HCT116 (cell line): ENCODE results near the gene HIGD2A. TPM values are rescaled to one million over a fixed set of nuclear protein-coding genes. Genes with fewer than 3 reads are reported as not detected.
A peak's percentile ranks its signal among the peaks of the same experiment; 100 is the strongest.

Experiments used
- ATAC-seq: fragments of 200-7000 bp; cut with Tn5 transposase; 2 replicates; pipeline ENCODE4 v1.9.1; 2020; ENCODE audit warnings: mild to moderate bottlenecking, moderate library complexity
- BruUV-seq: library from RNA; stranded (reverse); fragments of 400-500 nt; replicated peaks from 2 replicates; lab custom pipeline; 2021; lab: Mats Ljungman, UMichigan
- CTCF ChIA-PET: fragments of 300-600 bp; sonication (Branson Sonifier 250); formaldehyde crosslinking; loops from one replicate; lab custom pipeline; 2021; ENCODE audit warnings: antibody characterized with exemption; lab: Charles Lee
- POLR2A ChIA-PET: fragments of 300-600, 350-600 bp; sonication (Branson Sonifier 250); formaldehyde crosslinking; loops from one replicate; lab custom pipeline; 2021; ENCODE audit warnings: antibody characterized with exemption; lab: Charles Lee
- RAD21 ChIA-PET, 2 experiments: fragments of 300-600 bp; sonication (Branson Sonifier 250); formaldehyde crosslinking; loops; one replicate each; lab custom pipeline; 2023; ENCODE audit warnings: low total read pairs in 2 of 2; ENCODE audit not compliant: uncharacterized antibody in 2 of 2, unreplicated experiment in 2 of 2, low non-redundant PET in 1 of 2; lab: Charles Lee
- DNase-seq: peaks from one replicate; pipeline ENCODE4 v3.0.0-alpha.2; 2010; ENCODE audit warnings: low read depth, low spot score
- H2AFZ ChIP-seq: fragments of 200-600 bp; shearing (Covaris generic), sonication (generic); 2 replicates; pipeline ENCODE4 v1.6.1; 2017; ENCODE audit warnings: low read depth, mixed run types, mixed read lengths, antibody characterized with exemption, low read length; ENCODE audit not compliant: poor library complexity, severe bottlenecking
- H3K27ac ChIP-seq: 2 replicates; pipeline ENCODE4 v1.5.1; 2012; ENCODE audit warnings: low read depth, low read length
- H3K27me3 ChIP-seq: fragments of 200-600 bp; sonication (generic); 2 replicates; pipeline ENCODE4 v1.6.1; 2016; ENCODE audit warnings: mixed run types, low read length, mixed read lengths; ENCODE audit not compliant: insufficient read depth
- H3K36me3 ChIP-seq, 2 experiments: fragments of 200-500 bp in 1 of 2; fragments of 200-600 bp in 1 of 2; sonication (Bioruptor generic) in 1 of 2; sonication (generic) in 1 of 2; 2 replicates each; pipeline versions ENCODE4 v1.5.1 to v1.6.1; 2014 to 2016; ENCODE audit warnings: low read length in 2 of 2, inconsistent platforms in 1 of 2, mixed read lengths in 1 of 2, mixed run types in 1 of 2; ENCODE audit not compliant: insufficient read depth in 2 of 2, control insufficient read depth in 1 of 2
- H3K4me1 ChIP-seq, 2 experiments: fragments of 200-600 bp in 1 of 2; sonication (generic) in 1 of 2; 2 replicates each; pipeline versions ENCODE4 v1.5.1 to v1.6.1; 2012 to 2017; ENCODE audit warnings: low read length in 2 of 2, inconsistent platforms in 1 of 2, mild to moderate bottlenecking in 1 of 2, mixed read lengths in 1 of 2, mixed run types in 1 of 2, moderate library complexity in 1 of 2; ENCODE audit not compliant: insufficient read depth in 2 of 2, control insufficient read depth in 1 of 2
- H3K4me2 ChIP-seq: fragments of 200-600 bp; sonication (generic); 2 replicates; pipeline ENCODE4 v1.6.1; 2017; ENCODE audit warnings: mixed run types, low read length, mixed read lengths
- H3K4me3 ChIP-seq, 2 experiments: fragments of 200-600 bp in 1 of 2; sonication (generic) in 1 of 2; replicated peaks in 1 of 2; 2 replicates each; pipeline ENCODE4 v1.5.1; 2011 to 2016; ENCODE audit warnings: low read length in 2 of 2, control low read depth in 1 of 2, low read depth in 1 of 2, mild to moderate bottlenecking in 1 of 2, mixed read lengths in 1 of 2, mixed run types in 1 of 2
- H3K79me2 ChIP-seq: fragments of 200-600 bp; sonication (generic); 2 replicates; pipeline ENCODE4 v1.6.1; 2017; ENCODE audit warnings: mild to moderate bottlenecking, mixed run types, low read length, moderate library complexity, mixed read lengths; ENCODE audit not compliant: insufficient read depth
- H3K9ac ChIP-seq: fragments of 200-600 bp; sonication (generic); 2 replicates; pipeline ENCODE4 v1.6.1; 2016; ENCODE audit warnings: low read length, mixed read lengths
- H3K9me2 ChIP-seq: fragments of 200-600 bp; sonication (generic), shearing (Covaris generic); 2 replicates; pipeline ENCODE4 v1.6.1; 2017; ENCODE audit warnings: mixed run types, mild to moderate bottlenecking, moderate library complexity; ENCODE audit not compliant: insufficient read depth
- H3K9me3 ChIP-seq, 2 experiments: fragments of 200-500 bp in 1 of 2; fragments of 200-600 bp in 1 of 2; sonication (Bioruptor generic) in 1 of 2; sonication (generic) in 1 of 2; 2 replicates each; pipeline ENCODE4 v1.6.1; 2014 to 2017; ENCODE audit warnings: low read length in 2 of 2, mixed read lengths in 2 of 2, inconsistent platforms in 1 of 2, low read depth in 1 of 2, mild to moderate bottlenecking in 1 of 2, mixed run types in 1 of 2, moderate library complexity in 1 of 2; ENCODE audit not compliant: control insufficient read depth in 1 of 2, insufficient read depth in 1 of 2
- H4K20me1 ChIP-seq: fragments of 200-600 bp; sonication (generic), shearing (Covaris generic); 2 replicates; pipeline ENCODE4 v1.6.1; 2017; ENCODE audit warnings: mixed run types, mild to moderate bottlenecking, moderate library complexity; ENCODE audit not compliant: insufficient read depth
- CBX3 ChIP-seq: IDR thresholded peaks from 2 replicates; pipeline ENCODE4 v1.6.1; 2012; ENCODE audit warnings: low read depth
- CEBPB ChIP-seq: IDR thresholded peaks from 2 replicates; pipeline ENCODE4 v1.6.1; 2012; ENCODE audit warnings: low read depth
- EGR1 ChIP-seq: IDR thresholded peaks from 2 replicates; pipeline ENCODE4 v1.6.1; 2012; ENCODE audit warnings: low read depth
- EZH2 ChIP-seq: fragments of 200-600 bp; sonication (generic); IDR thresholded peaks from 2 replicates; pipeline ENCODE4 v1.6.1; 2017; ENCODE audit warnings: antibody characterized with exemption, mixed run types
- EZH2phosphoT487 ChIP-seq: fragments of 200-600 bp; IDR thresholded peaks from 2 replicates; pipeline ENCODE4 v1.6.1; 2018; ENCODE audit warnings: antibody characterized with exemption, borderline replicate concordance
- FOSL1 ChIP-seq: IDR thresholded peaks from 2 replicates; pipeline ENCODE4 v1.6.1; 2012; ENCODE audit warnings: low read depth
- JUND ChIP-seq: IDR thresholded peaks from 2 replicates; pipeline ENCODE4 v1.6.1; 2012
- POLR2A ChIP-seq: IDR thresholded peaks from 2 replicates; pipeline ENCODE4 v1.7.0; 2011; ENCODE audit warnings: borderline replicate concordance; ENCODE audit not compliant: insufficient read depth, insufficient read length; ENCODE audit errors: extremely low read depth
- POLR2AphosphoS5 ChIP-seq: IDR thresholded peaks from 2 replicates; pipeline ENCODE4 v1.6.1; 2011; ENCODE audit warnings: mild to moderate bottlenecking, low read depth, low read length, moderate library complexity
- RAD21 ChIP-seq: IDR thresholded peaks from 2 replicates; pipeline ENCODE4 v1.6.1; 2012; ENCODE audit warnings: low read depth, mild to moderate bottlenecking
- SIN3A ChIP-seq: IDR thresholded peaks from 2 replicates; pipeline ENCODE4 v1.6.1; 2012; ENCODE audit warnings: low read depth
- SP1 ChIP-seq: IDR thresholded peaks from 2 replicates; pipeline ENCODE4 v1.6.1; 2012; ENCODE audit warnings: low read depth
- SRF ChIP-seq: IDR thresholded peaks from 2 replicates; pipeline ENCODE4 v1.6.1; 2012; ENCODE audit warnings: low read depth
- TCF7L2 ChIP-seq: IDR thresholded peaks from 2 replicates; pipeline ENCODE4 v1.7.0; 2011; ENCODE audit warnings: borderline replicate concordance, inconsistent platforms; ENCODE audit not compliant: insufficient read depth, insufficient read length; ENCODE audit errors: extremely low read depth
- YY1 ChIP-seq: IDR thresholded peaks from 2 replicates; pipeline ENCODE4 v1.6.1; 2011; ENCODE audit warnings: low read length, low read depth, moderate library complexity, mild to moderate bottlenecking; ENCODE audit not compliant: insufficient replicate concordance; ENCODE audit errors: extremely low read depth
- ZFX ChIP-seq: fragments of 450-650 bp; IDR thresholded peaks from 2 replicates; pipeline ENCODE4 v1.6.1; 2017
- ZNF274 ChIP-seq: fragments of 200-500 bp; sonication (Bioruptor generic); IDR thresholded peaks from 2 replicates; pipeline ENCODE4 v1.6.1; 2014; ENCODE audit warnings: mild to moderate bottlenecking, low read depth, low read length, inconsistent platforms
- intact Hi-C: fragments of 100-400 bp; cut with micrococcal nuclease; formaldehyde crosslinking; loops from 2 replicates; pipeline ENCODE4 v1.10.0; 2022
- total RNA-seq: library from RNA; stranded (reverse); gene quantifications from one replicate; pipeline ENCODE4 v1.2.1, GENCODE V29; 2021; ENCODE audit not compliant: unreplicated experiment
- TF ChIP-seq, protein P1 (sequence below): IDR thresholded peaks from 2 replicates; pipeline ENCODE4 v1.6.1; 2012; ENCODE audit warnings: low read depth

The HIGD2A gene
- total RNA-seq, 1 experiment from 2014 or later, result 130 TPM

DNA sequence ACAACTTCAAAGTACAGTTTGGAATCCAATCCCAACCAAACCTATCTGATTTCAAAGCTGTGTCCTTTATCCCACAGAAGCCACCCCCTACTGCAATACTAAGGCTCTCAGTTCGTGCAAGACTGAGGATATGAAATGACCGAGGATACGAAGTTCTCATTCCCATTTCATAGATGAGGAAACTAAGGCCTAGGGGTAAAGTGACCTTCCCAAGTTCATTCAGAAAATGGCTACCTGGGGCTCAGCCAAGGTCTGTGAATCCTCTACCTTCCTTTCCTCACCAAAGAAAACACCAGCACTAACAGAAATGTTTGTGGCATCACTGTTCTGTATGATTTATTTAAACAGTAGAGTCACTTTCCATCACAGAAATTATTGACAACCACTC, 32.4 kb upstream of the HIGD2A start:
- TF ChIP-seq YY1 (no peak), SRF (no peak), TCF7L2 (no peak), EGR1 (no peak), SP1 (no peak), CBX3 (no peak), ZFX (no peak), JUND (no peak), RAD21 (no peak), POLR2A (no peak)
- no peaks in the 10 kb centered on the region for H3K9me3 ChIP-seq
- CTCF ChIA-PET, result no interaction called here

DNA sequence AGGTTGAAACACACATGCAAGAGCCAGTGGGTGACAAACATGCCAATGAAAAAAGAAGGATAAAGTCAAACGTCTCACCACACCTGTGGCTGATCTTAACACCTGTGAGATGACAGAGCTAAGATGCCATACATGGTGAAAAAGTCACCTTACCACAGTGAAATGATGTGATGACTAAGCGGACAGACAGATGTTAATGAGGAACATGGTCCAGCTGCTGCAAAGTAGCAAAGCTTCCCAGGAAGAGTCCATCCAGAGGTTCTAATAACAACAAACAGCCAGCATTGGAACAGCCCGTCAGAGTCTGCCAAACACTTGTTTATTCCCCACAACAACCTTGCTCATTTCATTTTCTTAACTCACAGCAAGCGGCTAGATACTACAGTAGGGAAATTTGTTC, 28.9 kb upstream of the HIGD2A start:
- H3K9ac ChIP-seq, result no peak overlapping the region
- H4K20me1 ChIP-seq, result 0 out of 2 replicates have a peak, but pooled peaks cover 5% of the 10 kb centered on the region
- TF ChIP-seq POLR2AphosphoS5 (no peak), FOSL1 (no peak), ZFX (no peak), EZH2phosphoT487 (no peak), CBX3 (no peak), CEBPB (no peak), SIN3A (no peak), ZNF274 (no peak), POLR2A (no peak), YY1 (no peak), EZH2 (no peak)
- TF ChIP-seq, protein P1, sequence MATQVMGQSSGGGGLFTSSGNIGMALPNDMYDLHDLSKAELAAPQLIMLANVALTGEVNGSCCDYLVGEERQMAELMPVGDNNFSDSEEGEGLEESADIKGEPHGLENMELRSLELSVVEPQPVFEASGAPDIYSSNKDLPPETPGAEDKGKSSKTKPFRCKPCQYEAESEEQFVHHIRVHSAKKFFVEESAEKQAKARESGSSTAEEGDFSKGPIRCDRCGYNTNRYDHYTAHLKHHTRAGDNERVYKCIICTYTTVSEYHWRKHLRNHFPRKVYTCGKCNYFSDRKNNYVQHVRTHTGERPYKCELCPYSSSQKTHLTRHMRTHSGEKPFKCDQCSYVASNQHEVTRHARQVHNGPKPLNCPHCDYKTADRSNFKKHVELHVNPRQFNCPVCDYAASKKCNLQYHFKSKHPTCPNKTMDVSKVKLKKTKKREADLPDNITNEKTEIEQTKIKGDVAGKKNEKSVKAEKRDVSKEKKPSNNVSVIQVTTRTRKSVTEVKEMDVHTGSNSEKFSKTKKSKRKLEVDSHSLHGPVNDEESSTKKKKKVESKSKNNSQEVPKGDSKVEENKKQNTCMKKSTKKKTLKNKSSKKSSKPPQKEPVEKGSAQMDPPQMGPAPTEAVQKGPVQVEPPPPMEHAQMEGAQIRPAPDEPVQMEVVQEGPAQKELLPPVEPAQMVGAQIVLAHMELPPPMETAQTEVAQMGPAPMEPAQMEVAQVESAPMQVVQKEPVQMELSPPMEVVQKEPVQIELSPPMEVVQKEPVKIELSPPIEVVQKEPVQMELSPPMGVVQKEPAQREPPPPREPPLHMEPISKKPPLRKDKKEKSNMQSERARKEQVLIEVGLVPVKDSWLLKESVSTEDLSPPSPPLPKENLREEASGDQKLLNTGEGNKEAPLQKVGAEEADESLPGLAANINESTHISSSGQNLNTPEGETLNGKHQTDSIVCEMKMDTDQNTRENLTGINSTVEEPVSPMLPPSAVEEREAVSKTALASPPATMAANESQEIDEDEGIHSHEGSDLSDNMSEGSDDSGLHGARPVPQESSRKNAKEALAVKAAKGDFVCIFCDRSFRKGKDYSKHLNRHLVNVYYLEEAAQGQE, result no peak
- H2AFZ ChIP-seq, result no peak overlapping the region
- H3K79me2 ChIP-seq, result peaks cover 58% of the 10 kb centered on the region
- H3K4me1 ChIP-seq, result peaks cover 0 to 11% of the 10 kb centered on the region in 2 experiments; a peak in 2 of 4 replicates
- no peaks in the 10 kb centered on the region for H3K27me3 ChIP-seq
- intact Hi-C loops, result no loop called here
- CTCF ChIA-PET, result no interaction called here
- DNase-seq (no peak), ATAC-seq (no peak)
- H3K36me3 ChIP-seq, result peaks cover 9 to 23% of the 10 kb centered on the region in 2 experiments; a peak in 2 of 4 replicates
- no peak overlapping the region for H3K27ac ChIP-seq
- no peak overlapping the region for H3K4me3 ChIP-seq
- POLR2A ChIA-PET, result no interaction called here
- H3K4me2 ChIP-seq, result peak overlapping the region; percentile 98; the same call in 1 of the 2 replicates
- no peaks in the 10 kb centered on the region for H3K9me2 ChIP-seq
- H3K9me3 ChIP-seq, result no peaks in the 10 kb centered on the region
- TSS peak; percentile 23 for BruUV-seq
- RAD21 ChIA-PET, result no interaction called here

More for the DNA sequence above, 32.4 kb upstream of the HIGD2A start:
- BruUV-seq, result no TSS peak
- no peak overlapping the region for H3K27ac ChIP-seq
- H3K36me3 ChIP-seq, result peaks cover 22 to 43% of the 10 kb centered on the region in 2 experiments
- H3K79me2 ChIP-seq, result peaks cover 83% of the 10 kb centered on the region
- no peak overlapping the region for H3K4me3 ChIP-seq
- H3K4me2 ChIP-seq, result no peak overlapping the region
- DNase-seq (no peak), ATAC-seq (no peak)
- RAD21 ChIA-PET, result no interaction called here
- no peak overlapping the region for H3K9ac ChIP-seq
- H2AFZ ChIP-seq, result no peak overlapping the region
- H3K4me1 ChIP-seq, result peaks cover 0 to 4% of the 10 kb centered on the region in 2 experiments; a peak in 2 of 4 replicates
- intact Hi-C loops, result no loop called here
- no peaks in the 10 kb centered on the region for H3K9me2 ChIP-seq
- POLR2A ChIA-PET, result no interaction called here
- H3K27me3 ChIP-seq, result no peaks in the 10 kb centered on the region
- 0 out of 2 replicates have a peak, but pooled peaks cover 5% of the 10 kb centered on the region for H4K20me1 ChIP-seq
